A549 (cell line): ENCODE results near the gene EDN2. TPM values are rescaled to one million over a fixed set of nuclear protein-coding genes. Genes with fewer than 3 reads are reported as not detected.

ENCODE experiments used
- ATAC-seq, 2 experiments: fragments of 200-7000 bp in 1 of 2; fragments of >200 bp in 1 of 2; cut with Nextera tagmentation in 1 of 2; cut with Tn5 transposase in 1 of 2; 3 replicates each; pipeline versions ENCODE4 v1.8.0 to v1.9.1; 2018 to 2020; ENCODE audit warnings: mild to moderate bottlenecking in 1 of 2, moderate library complexity in 1 of 2
- CTCF ChIA-PET: fragments of 300-600 bp; sonication (Branson Sonifier 250); formaldehyde crosslinking; extraction: SDS; loops from one replicate; lab custom pipeline; 2021; ENCODE audit warnings: antibody characterized with exemption, inconsistent platforms; lab: Yijun Ruan, JAX
- POLR2A ChIA-PET: fragments of 350-600 bp; formaldehyde crosslinking; extraction: SDS; loops from one replicate; lab custom pipeline; 2021; ENCODE audit warnings: antibody characterized with exemption, inconsistent platforms; lab: Yijun Ruan, JAX
- DNase-seq, 2 experiments: peaks; one replicate each; pipeline versions ENCODE4 v3.0.0 to v3.0.0-alpha.2; 2011 to 2016; ENCODE audit warnings: low read depth in 1 of 2, low spot score in 1 of 2
- FAIRE-seq: peaks from 2 replicates; lab custom pipeline; 2011; peaks lifted over from hg19 to GRCh38; lab: Jason Lieb, UNC
- H3K27ac ChIP-seq, 2 experiments: fragments of >200 bp; sonication (Bioruptor Twin); formaldehyde crosslinking; 3 replicates each; pipeline ENCODE4 v1.5.1; 2016 to 2017
- H3K4me1 ChIP-seq: fragments of >200 bp; sonication (Bioruptor Twin); formaldehyde crosslinking; 3 replicates; pipeline ENCODE4 v1.6.1; 2016
- H3K4me2 ChIP-seq: fragments of >200 bp; sonication (Bioruptor Twin); formaldehyde crosslinking; 3 replicates; pipeline ENCODE4 v1.6.1; 2016
- H3K4me3 ChIP-seq: fragments of >200 bp; sonication (Bioruptor Twin); formaldehyde crosslinking; 3 replicates; pipeline ENCODE4 v1.5.1; 2016
- H3K9me3 ChIP-seq: fragments of >200 bp; sonication (Bioruptor Twin); formaldehyde crosslinking; 3 replicates; pipeline ENCODE4 v1.6.1; 2016
- BHLHE40 ChIP-seq: IDR thresholded peaks from 2 replicates; pipeline ENCODE4 v1.6.1; 2012; ENCODE audit warnings: low read depth, low read length, inconsistent platforms
- CEBPB ChIP-seq, 2 experiments: fragments of >200 bp in 1 of 2; sonication (Bioruptor Twin) in 1 of 2; formaldehyde crosslinking in 1 of 2; IDR thresholded peaks; 2 replicates each; pipeline ENCODE4 v1.6.1; 2012 to 2016
- CHD2 ChIP-seq: fragments of 150-350 bp; IDR thresholded peaks from 2 replicates; pipeline ENCODE4 v1.6.1; 2014; ENCODE audit warnings: low read length; ENCODE audit not compliant: partially characterized antibody
- CHD4 ChIP-seq: fragments of 200-600 bp; sonication (generic); IDR thresholded peaks from 2 replicates; pipeline ENCODE4 v1.6.1; 2016; ENCODE audit warnings: antibody characterized with exemption, mild to moderate bottlenecking, borderline replicate concordance
- EHF ChIP-seq: fragments of 250-450 bp; sonication (Bioruptor Pico); IDR thresholded peaks from 2 replicates; pipeline ENCODE4 v1.5.0; 2020; ENCODE audit warnings: mild to moderate bottlenecking
- EHMT2 ChIP-seq: fragments of 200-600 bp; sonication (generic); IDR thresholded peaks from 2 replicates; pipeline ENCODE4 v1.6.1; 2016; ENCODE audit warnings: antibody characterized with exemption, low read depth, mild to moderate bottlenecking, moderate library complexity
- EP300 ChIP-seq, 2 experiments: fragments of >200 bp; sonication (Bioruptor Twin); formaldehyde crosslinking; IDR thresholded peaks; 2 replicates in 1 of 2; 3 replicates in 1 of 2; pipeline ENCODE4 v1.6.1; 2016 to 2017
- FOSL2 ChIP-seq, 2 experiments: fragments of 450-650 bp in 1 of 2; fragments of >200 bp in 1 of 2; sonication (Bioruptor Twin) in 1 of 2; formaldehyde crosslinking; IDR thresholded peaks; 2 replicates each; pipeline versions ENCODE4 v1.5.0 to v1.6.1; 2016 to 2020; ENCODE audit warnings: mild to moderate bottlenecking in 1 of 2, moderate library complexity in 1 of 2
- HOXA7 ChIP-seq: fragments of 250-450 bp; sonication (Bioruptor Pico); IDR thresholded peaks from 2 replicates; pipeline ENCODE4 v1.5.0; 2020; ENCODE audit warnings: mild to moderate bottlenecking, moderate library complexity
- JUN ChIP-seq, 2 experiments: fragments of >200 bp; sonication (Bioruptor Twin); formaldehyde crosslinking; IDR thresholded peaks; 2 replicates in 1 of 2; 3 replicates in 1 of 2; pipeline ENCODE4 v1.6.1; 2016 to 2017
- JUNB ChIP-seq: fragments of >200 bp; sonication (Bioruptor Twin); formaldehyde crosslinking; IDR thresholded peaks from 2 replicates; pipeline ENCODE4 v1.6.1; 2016
- MAZ ChIP-seq: fragments of 150-350 bp; IDR thresholded peaks from 2 replicates; pipeline ENCODE4 v1.6.1; 2014; ENCODE audit warnings: antibody characterized with exemption, low read depth, low read length, borderline replicate concordance
- NFE2L2 ChIP-seq: fragments of 150-350 bp; conservative IDR thresholded peaks from 2 replicates; pipeline ENCODE4 v1.6.1; 2014; ENCODE audit warnings: low read length
- NPAS2 ChIP-seq: fragments of 250-450 bp; sonication (Bioruptor Pico); IDR thresholded peaks from 2 replicates; pipeline ENCODE4 v1.8.0; 2022; ENCODE audit warnings: mild to moderate bottlenecking, moderate library complexity, borderline replicate concordance
- PHF8 ChIP-seq: fragments of 200-600 bp; sonication (generic); IDR thresholded peaks from 2 replicates; pipeline ENCODE4 v1.6.1; 2016; ENCODE audit warnings: low read depth, mild to moderate bottlenecking, antibody characterized with exemption, moderate library complexity, borderline replicate concordance
- POLR2A ChIP-seq: IDR thresholded peaks from 2 replicates; pipeline ENCODE4 v1.6.1; 2012; ENCODE audit warnings: mild to moderate bottlenecking, low read length
- RCOR1 ChIP-seq: fragments of 150-350 bp; IDR thresholded peaks from 2 replicates; pipeline ENCODE4 v1.6.1; 2014; ENCODE audit warnings: antibody characterized with exemption, low read length, low read depth
- RFX5 ChIP-seq: fragments of 450-650 bp; IDR thresholded peaks from 2 replicates; pipeline ENCODE4 v1.7.1; 2014; ENCODE audit warnings: antibody characterized with exemption, mild to moderate bottlenecking, moderate library complexity
- RNF2 ChIP-seq: fragments of 200-600 bp; sonication (generic); IDR thresholded peaks from 2 replicates; pipeline ENCODE4 v1.6.1; 2016; ENCODE audit warnings: low read depth, mild to moderate bottlenecking, antibody characterized with exemption, moderate library complexity, borderline replicate concordance
- TFCP2L1 ChIP-seq: fragments of 250-450 bp; sonication (Bioruptor Pico); IDR thresholded peaks from 2 replicates; pipeline ENCODE4 v1.5.0; 2021; ENCODE audit warnings: mild to moderate bottlenecking
- WGBS: methylation state at CpG from one replicate; pipeline ENCODE4 v1.1.6; 2017; ENCODE audit errors: missing lambda C conversion rate; 5-methylcytosine and 5-hydroxymethylcytosine counted together
- polyA plus RNA-seq, 4 experiments: library from polyadenylated mRNA; depleted of rRNA in 3 of 4; stranded (reverse); fragments of >200 nt; fragmentation: RNase III in 1 of 4; extraction: RNeasy Plus Mini Kit Qiagen cat#74134 plus additional on column Dnase treatment in 1 of 4; gene quantifications; 2 replicates in 3 of 4; 3 replicates in 1 of 4; pipeline ENCODE4 v1.2.3, GENCODE V29; 2011 to 2017
- TF ChIP-seq, protein P1 (sequence below): fragments of 250-450 bp; sonication (Bioruptor Pico); IDR thresholded peaks from 2 replicates; pipeline ENCODE4 v1.5.0; 2021; ENCODE audit warnings: mild to moderate bottlenecking, moderate library complexity, borderline replicate concordance
- TF ChIP-seq, protein P2 (sequence below): fragments of >200 bp; sonication (Bioruptor Twin); formaldehyde crosslinking; IDR thresholded peaks from 3 replicates; pipeline ENCODE4 v1.6.1; 2016
- TF ChIP-seq, protein P3 (sequence below): fragments of 200-600 bp; sonication (generic); IDR thresholded peaks from 2 replicates; pipeline ENCODE4 v1.6.1; 2016; ENCODE audit warnings: antibody characterized with exemption, mild to moderate bottlenecking, moderate library complexity
- TF ChIP-seq, protein P4 (sequence below): fragments of 250-450 bp; sonication (Bioruptor Pico); IDR thresholded peaks from 2 replicates; pipeline ENCODE4 v1.5.0; 2020; ENCODE audit warnings: low read depth, mild to moderate bottlenecking, moderate library complexity
- TF ChIP-seq, protein P5 (sequence below): fragments of >200 bp; sonication (Bioruptor Twin); formaldehyde crosslinking; IDR thresholded peaks from 3 replicates; pipeline ENCODE4 v1.5.1; 2016

Gene EDN2
- polyA plus RNA-seq, 2 of the 4 experiments (the other 2 are of a cell fraction): 1.2 to 3.2 TPM

DNA sequence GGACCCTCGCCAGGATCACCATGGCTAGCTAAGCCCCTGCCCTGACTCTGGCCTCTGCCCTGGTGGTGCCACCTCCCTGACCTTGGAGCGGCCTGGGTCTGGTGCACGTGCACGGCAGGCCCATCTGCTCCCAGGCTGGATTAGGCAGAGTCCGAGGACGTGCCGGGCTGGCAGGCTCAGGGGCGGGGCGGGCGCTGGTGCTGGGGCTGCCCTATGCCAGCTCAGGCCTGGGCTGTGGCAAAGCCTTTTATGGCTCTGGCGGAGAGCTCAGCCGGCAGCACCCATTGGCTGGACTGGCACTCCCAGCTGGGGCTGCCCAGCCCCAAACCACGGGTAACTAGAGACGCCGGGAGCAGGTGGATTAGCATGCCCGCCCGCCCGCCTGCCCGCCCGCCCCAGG lies 17.1 kb upstream of the EDN2 start:
- CTCF ChIA-PET: interaction anchor here (1.2 to 4.4 kb wide), 4 partner anchors 11 to 30 kb away, joined by 3 to 29 read pairs (median 8); no protein-coding TSS in a partner anchor
- H3K27ac ChIP-seq: no peak overlapping the region; a peak in 1 of 6 replicates
- no peak for ATAC-seq
- DNase-seq: no peak
- H3K4me2 ChIP-seq: no peak overlapping the region
- no peak overlapping the region for H3K4me3 ChIP-seq
- TF ChIP-seq EHF (CRISPR knock-in tag) (no peak), RNF2 (no peak), BHLHE40 (no peak), RCOR1 (no peak), POLR2A (no peak), RFX5 (no peak), NPAS2 (CRISPR knock-in tag) (no peak), FOSL2 (IDR thresholded peaks at IDR 0.05) (no peak), FOSL2 (CRISPR knock-in tag; IDR thresholded peaks at IDR 0.05) (no peak), EP300 (IDR thresholded peaks at IDR 0.05) (no peak), NFE2L2 (no peak), JUN (IDR thresholded peaks at IDR 0.05) (no peak), MAZ (no peak), CHD4 (no peak)
- TF ChIP-seq, protein P1, sequence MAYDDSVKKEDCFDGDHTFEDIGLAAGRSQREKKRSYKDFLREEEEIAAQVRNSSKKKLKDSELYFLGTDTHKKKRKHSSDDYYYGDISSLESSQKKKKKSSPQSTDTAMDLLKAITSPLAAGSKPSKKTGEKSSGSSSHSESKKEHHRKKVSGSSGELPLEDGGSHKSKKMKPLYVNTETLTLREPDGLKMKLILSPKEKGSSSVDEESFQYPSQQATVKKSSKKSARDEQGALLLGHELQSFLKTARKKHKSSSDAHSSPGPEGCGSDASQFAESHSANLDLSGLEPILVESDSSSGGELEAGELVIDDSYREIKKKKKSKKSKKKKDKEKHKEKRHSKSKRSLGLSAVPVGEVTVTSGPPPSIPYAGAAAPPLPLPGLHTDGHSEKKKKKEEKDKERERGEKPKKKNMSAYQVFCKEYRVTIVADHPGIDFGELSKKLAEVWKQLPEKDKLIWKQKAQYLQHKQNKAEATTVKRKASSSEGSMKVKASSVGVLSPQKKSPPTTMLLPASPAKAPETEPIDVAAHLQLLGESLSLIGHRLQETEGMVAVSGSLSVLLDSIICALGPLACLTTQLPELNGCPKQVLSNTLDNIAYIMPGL: no peak
- TF ChIP-seq, protein P2, sequence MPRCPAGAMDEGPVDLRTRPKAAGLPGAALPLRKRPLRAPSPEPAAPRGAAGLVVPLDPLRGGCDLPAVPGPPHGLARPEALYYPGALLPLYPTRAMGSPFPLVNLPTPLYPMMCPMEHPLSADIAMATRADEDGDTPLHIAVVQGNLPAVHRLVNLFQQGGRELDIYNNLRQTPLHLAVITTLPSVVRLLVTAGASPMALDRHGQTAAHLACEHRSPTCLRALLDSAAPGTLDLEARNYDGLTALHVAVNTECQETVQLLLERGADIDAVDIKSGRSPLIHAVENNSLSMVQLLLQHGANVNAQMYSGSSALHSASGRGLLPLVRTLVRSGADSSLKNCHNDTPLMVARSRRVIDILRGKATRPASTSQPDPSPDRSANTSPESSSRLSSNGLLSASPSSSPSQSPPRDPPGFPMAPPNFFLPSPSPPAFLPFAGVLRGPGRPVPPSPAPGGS: no peak
- TF ChIP-seq, protein P3, sequence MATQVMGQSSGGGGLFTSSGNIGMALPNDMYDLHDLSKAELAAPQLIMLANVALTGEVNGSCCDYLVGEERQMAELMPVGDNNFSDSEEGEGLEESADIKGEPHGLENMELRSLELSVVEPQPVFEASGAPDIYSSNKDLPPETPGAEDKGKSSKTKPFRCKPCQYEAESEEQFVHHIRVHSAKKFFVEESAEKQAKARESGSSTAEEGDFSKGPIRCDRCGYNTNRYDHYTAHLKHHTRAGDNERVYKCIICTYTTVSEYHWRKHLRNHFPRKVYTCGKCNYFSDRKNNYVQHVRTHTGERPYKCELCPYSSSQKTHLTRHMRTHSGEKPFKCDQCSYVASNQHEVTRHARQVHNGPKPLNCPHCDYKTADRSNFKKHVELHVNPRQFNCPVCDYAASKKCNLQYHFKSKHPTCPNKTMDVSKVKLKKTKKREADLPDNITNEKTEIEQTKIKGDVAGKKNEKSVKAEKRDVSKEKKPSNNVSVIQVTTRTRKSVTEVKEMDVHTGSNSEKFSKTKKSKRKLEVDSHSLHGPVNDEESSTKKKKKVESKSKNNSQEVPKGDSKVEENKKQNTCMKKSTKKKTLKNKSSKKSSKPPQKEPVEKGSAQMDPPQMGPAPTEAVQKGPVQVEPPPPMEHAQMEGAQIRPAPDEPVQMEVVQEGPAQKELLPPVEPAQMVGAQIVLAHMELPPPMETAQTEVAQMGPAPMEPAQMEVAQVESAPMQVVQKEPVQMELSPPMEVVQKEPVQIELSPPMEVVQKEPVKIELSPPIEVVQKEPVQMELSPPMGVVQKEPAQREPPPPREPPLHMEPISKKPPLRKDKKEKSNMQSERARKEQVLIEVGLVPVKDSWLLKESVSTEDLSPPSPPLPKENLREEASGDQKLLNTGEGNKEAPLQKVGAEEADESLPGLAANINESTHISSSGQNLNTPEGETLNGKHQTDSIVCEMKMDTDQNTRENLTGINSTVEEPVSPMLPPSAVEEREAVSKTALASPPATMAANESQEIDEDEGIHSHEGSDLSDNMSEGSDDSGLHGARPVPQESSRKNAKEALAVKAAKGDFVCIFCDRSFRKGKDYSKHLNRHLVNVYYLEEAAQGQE: no peak
- TF ChIP-seq, protein P4, sequence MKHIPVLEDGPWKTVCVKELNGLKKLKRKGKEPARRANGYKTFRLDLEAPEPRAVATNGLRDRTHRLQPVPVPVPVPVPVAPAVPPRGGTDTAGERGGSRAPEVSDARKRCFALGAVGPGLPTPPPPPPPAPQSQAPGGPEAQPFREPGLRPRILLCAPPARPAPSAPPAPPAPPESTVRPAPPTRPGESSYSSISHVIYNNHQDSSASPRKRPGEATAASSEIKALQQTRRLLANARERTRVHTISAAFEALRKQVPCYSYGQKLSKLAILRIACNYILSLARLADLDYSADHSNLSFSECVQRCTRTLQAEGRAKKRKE (CRISPR knock-in tag): no peak
- no peaks in the 10 kb centered on the region for H3K9me3 ChIP-seq
- WGBS: no CpG with 5 or more reads among the region's 20 CpGs
- POLR2A ChIA-PET: no interaction called here
- FAIRE-seq: no peak
- H3K4me1 ChIP-seq: peaks cover 50% of the 10 kb centered on the region

DNA sequence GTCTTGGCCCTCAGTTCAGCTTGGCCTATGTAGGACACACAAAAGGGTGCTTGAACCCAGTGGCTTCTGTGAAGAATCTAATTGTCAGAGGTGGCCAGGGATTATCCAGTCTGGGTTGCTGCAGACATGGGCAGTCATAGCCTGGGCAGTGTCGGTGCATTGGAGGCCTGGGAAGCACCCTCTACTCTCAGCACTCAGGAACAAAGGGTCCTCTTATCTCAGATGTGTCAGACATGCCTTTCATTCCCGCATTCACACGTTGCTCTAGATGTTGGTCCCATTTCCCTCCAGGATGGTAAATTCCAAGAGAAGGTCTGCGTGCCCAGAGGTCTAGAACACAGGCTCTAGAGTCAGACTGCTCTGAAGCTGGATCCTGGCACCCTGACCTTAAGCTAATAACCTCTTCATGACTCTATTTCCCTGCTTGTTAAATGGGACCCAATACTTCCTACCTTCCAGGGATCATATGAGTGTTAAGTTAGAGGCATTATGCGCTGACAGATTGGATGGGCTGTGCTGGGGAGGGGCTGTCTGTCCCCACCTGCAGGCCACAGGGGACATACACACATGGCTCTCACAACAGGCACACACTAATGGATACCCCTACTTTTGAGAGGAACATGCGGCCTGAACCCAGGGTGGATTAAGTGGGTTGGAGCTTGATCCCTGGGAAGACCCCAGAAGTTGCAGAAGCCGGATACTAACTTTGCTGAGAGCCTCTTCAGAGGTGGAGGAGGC lies 16.5 kb upstream of the EDN2 start:
- FAIRE-seq: no peak
- Histone ChIP-seq H3K4me3 (no peak overlapping the region), H3K9me3 (no peaks in the 10 kb centered on the region), H3K4me1 (peaks cover 54% of the 10 kb centered on the region), H3K4me2 (0 out of 3 replicates have a peak overlapping the region, but pooled peaks have one; percentile 42), H3K27ac (peak overlapping the region; percentile 20 to 66; a peak in 4 of 6 replicates)
- no peak for DNase-seq
- POLR2A ChIA-PET: no interaction called here
- peak in 1 of 2 experiments; percentile 15; a peak in 1 of 6 replicates for ATAC-seq
- TF ChIP-seq TFCP2L1: no peak
- no peak for TF ChIP-seq NPAS2 (CRISPR knock-in tag)
- TF ChIP-seq, protein P5, sequence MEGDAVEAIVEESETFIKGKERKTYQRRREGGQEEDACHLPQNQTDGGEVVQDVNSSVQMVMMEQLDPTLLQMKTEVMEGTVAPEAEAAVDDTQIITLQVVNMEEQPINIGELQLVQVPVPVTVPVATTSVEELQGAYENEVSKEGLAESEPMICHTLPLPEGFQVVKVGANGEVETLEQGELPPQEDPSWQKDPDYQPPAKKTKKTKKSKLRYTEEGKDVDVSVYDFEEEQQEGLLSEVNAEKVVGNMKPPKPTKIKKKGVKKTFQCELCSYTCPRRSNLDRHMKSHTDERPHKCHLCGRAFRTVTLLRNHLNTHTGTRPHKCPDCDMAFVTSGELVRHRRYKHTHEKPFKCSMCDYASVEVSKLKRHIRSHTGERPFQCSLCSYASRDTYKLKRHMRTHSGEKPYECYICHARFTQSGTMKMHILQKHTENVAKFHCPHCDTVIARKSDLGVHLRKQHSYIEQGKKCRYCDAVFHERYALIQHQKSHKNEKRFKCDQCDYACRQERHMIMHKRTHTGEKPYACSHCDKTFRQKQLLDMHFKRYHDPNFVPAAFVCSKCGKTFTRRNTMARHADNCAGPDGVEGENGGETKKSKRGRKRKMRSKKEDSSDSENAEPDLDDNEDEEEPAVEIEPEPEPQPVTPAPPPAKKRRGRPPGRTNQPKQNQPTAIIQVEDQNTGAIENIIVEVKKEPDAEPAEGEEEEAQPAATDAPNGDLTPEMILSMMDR: no peak
- TF ChIP-seq CEBPB (IDR thresholded peaks at IDR 0.05): no peak
- TF ChIP-seq EHMT2: no peak
- TF ChIP-seq JUNB: no peak
- no peak for TF ChIP-seq NFE2L2
- no peak for TF ChIP-seq HOXA7
- no peak for TF ChIP-seq PHF8
- no peak for TF ChIP-seq CHD2
- WGBS: 91% methylated on average over 4 of the region's 7 CpGs
- CTCF ChIA-PET: interaction anchor here (0.6 to 4.4 kb wide), 5 partner anchors 10 to 470 kb away, joined by 3 to 29 read pairs (median 4); no protein-coding TSS in a partner anchor
